ENCODE measurements around the gene NOTCH4.
A peak's percentile ranks its signal among the peaks of the same experiment; 100 is the strongest.
"Not testable (repeated sequence)": the region's sequence is repeated elsewhere in the genome, so short reads cannot be mapped to it uniquely, and the experiment has no call there.

The NOTCH4 gene

GRCh38 chr6:32191696-32192607 lies 31.9 kb downstream of the NOTCH4 start:
- no peak for DNase-seq

GRCh38 chr6:32190911-32191677 lies 32.8 kb downstream of the NOTCH4 start:
- DNase-seq = no peak

- DNase-seq = peak; percentile 95
These were observed 33.6 kb downstream of the NOTCH4 start, which contains the start of gene PBX2 for GRCh38 chr6:32190054-32190851. TSS of gene PBX2 (minus strand) at chr6:32190202. CDS start at chr6:32189915, 287 bp downstream.

- DNase-seq = no peak
These were observed 34.2 kb downstream of the NOTCH4 start for GRCh38 chr6:32189742-32190053.

- DNase-seq = no peak
These were observed 34.7 kb downstream of the NOTCH4 start for GRCh38 chr6:32189069-32189741.

GRCh38 chr6:32188381-32189068 lies 35.3 kb downstream of the NOTCH4 start:
- peak; percentile 42 for DNase-seq

GRCh38 chr6:32187725-32188380 lies 36.0 kb downstream of the NOTCH4 start:
- not testable (repeated sequence) for DNase-seq

GRCh38 chr6:32187009-32187709 lies 36.7 kb downstream of the NOTCH4 start:
- DNase-seq = no peak

- not testable (repeated sequence) for DNase-seq
These were observed 37.6 kb downstream of the NOTCH4 start for GRCh38 chr6:32186151-32186840.

GRCh38 chr6:32185681-32186131 lies 38.2 kb downstream of the NOTCH4 start:
- DNase-seq = peak; percentile 91

- DNase-seq = no peak
These were observed 39.7 kb downstream of the NOTCH4 start, which contains the start of gene AGER for GRCh38 chr6:32184084-32184640. TSS of gene AGER (minus strand) at chr6:32184253. CDS start at chr6:32184222, 31 bp downstream.

- DNase-seq = no peak
These were observed 40.3 kb downstream of the NOTCH4 start for GRCh38 chr6:32183483-32184083.

- no peak for DNase-seq
These were observed 40.8 kb downstream of the NOTCH4 start for GRCh38 chr6:32183030-32183429.

- no peak for DNase-seq
These were observed 41.3 kb downstream of the NOTCH4 start for GRCh38 chr6:32182555-32182981.

GRCh38 chr6:32181915-32182529 lies 41.8 kb downstream of the NOTCH4 start:
- DNase-seq = no peak

GRCh38 chr6:32181148-32181702 lies 42.6 kb downstream of the NOTCH4 start:
- no peak for DNase-seq

GRCh38 chr6:32179766-32180405 lies 44.0 kb downstream of the NOTCH4 start:
- DNase-seq = no peak
